ENCODE results near the gene VPS54.

GRCh38 chr2:63850649-63851048, 168.6 kb downstream of the VPS54 start:
- TF ChIP-seq, protein P1, sequence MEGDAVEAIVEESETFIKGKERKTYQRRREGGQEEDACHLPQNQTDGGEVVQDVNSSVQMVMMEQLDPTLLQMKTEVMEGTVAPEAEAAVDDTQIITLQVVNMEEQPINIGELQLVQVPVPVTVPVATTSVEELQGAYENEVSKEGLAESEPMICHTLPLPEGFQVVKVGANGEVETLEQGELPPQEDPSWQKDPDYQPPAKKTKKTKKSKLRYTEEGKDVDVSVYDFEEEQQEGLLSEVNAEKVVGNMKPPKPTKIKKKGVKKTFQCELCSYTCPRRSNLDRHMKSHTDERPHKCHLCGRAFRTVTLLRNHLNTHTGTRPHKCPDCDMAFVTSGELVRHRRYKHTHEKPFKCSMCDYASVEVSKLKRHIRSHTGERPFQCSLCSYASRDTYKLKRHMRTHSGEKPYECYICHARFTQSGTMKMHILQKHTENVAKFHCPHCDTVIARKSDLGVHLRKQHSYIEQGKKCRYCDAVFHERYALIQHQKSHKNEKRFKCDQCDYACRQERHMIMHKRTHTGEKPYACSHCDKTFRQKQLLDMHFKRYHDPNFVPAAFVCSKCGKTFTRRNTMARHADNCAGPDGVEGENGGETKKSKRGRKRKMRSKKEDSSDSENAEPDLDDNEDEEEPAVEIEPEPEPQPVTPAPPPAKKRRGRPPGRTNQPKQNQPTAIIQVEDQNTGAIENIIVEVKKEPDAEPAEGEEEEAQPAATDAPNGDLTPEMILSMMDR (IDR thresholded peaks at IDR 0.05): no peak
- TF ChIP-seq POLR2A (IDR thresholded peaks at IDR 0.05): no peak
- TF ChIP-seq POLR2AphosphoS5 (IDR thresholded peaks at IDR 0.05): no peak
